ENCODE results near the gene DCTN4.
"Not testable (repeated sequence)": the region's sequence is repeated elsewhere in the genome, so short reads cannot be mapped to it uniquely, and the experiment has no call there.

The DCTN4 gene

GRCh38 chr5:150751096-150751891, 7.5 kb downstream of the DCTN4 start:
- no CpG with 5 or more reads among the region's 3 CpGs for WGBS, 2 donors (ENCODE audit: extremely low coverage in 2 of 2, insufficient read length in 2 of 2, insufficient replicate concordance in 1 of 2)
- H2BK12ac ChIP-seq (ENCODE audit: low read length) = no peak overlapping the region
- no peaks in the 10 kb centered on the region for H3K79me1 ChIP-seq (ENCODE audit: low read depth, low read length)

GRCh38 chr5:150750469-150750868, 8.3 kb downstream of the DCTN4 start:
- no peak overlapping the region for H2BK5ac ChIP-seq (ENCODE audit: low read length)
- H2AK5ac ChIP-seq (ENCODE audit: low read depth, low read length) = no peak overlapping the region
- H3K36me3 ChIP-seq (replicated peaks in 1 of 2; ENCODE audit: control insufficient read depth in 2 of 2, insufficient read depth in 2 of 2, low read length in 2 of 2) = peaks cover 9 to 67% of the 10 kb centered on the region in 2 donors
- H3K14ac ChIP-seq (ENCODE audit: low read length) = no peak overlapping the region
- no peak overlapping the region for H3K4me3 ChIP-seq (ENCODE audit: low read length in 2 of 2)
- no peak overlapping the region for H2BK15ac ChIP-seq (ENCODE audit: low read length)
- H3K27ac ChIP-seq (replicated peaks; ENCODE audit: low read length) = no peak overlapping the region
- H2BK12ac ChIP-seq (ENCODE audit: low read length) = no peak overlapping the region
- H3K23ac ChIP-seq (ENCODE audit: low read depth, low read length, poor library complexity) = no peak overlapping the region
- H4K91ac ChIP-seq (ENCODE audit: low read depth, low read length, poor library complexity) = no peak overlapping the region
- no peak overlapping the region for H3K4ac ChIP-seq (ENCODE audit: low read length)
- no CpG with 5 or more reads among the region's 2 CpGs for WGBS, 2 donors (ENCODE audit: extremely low coverage in 2 of 2, insufficient read length in 2 of 2, insufficient replicate concordance in 1 of 2)
- no peak for DNase-seq (ENCODE audit: low spot score)
- H3K79me1 ChIP-seq (ENCODE audit: low read depth, low read length) = no peaks in the 10 kb centered on the region
- H2BK120ac ChIP-seq (ENCODE audit: low read depth, low read length) = no peak overlapping the region
- H3K18ac ChIP-seq (ENCODE audit: low read length) = no peak overlapping the region
- no peak overlapping the region for H3K4me2 ChIP-seq (ENCODE audit: insufficient read depth, low read length, poor library complexity, severe bottlenecking)
- H3K9me3 ChIP-seq (replicated peaks in 1 of 2; ENCODE audit: control insufficient read depth in 2 of 2, insufficient read depth in 1 of 2, low read depth in 1 of 2, low read length in 2 of 2) = no peaks in the 10 kb centered on the region
- H3K9ac ChIP-seq (ENCODE audit: low read depth, low read length, poor library complexity) = no peak overlapping the region
- no peak overlapping the region for H4K8ac ChIP-seq (ENCODE audit: low read depth, low read length)
- H3K27me3 ChIP-seq (ENCODE audit: control insufficient read depth in 3 of 3, insufficient read depth in 3 of 3, low read depth in 1 of 3, low read length in 3 of 3) = no peaks in the 10 kb centered on the region
- no peaks in the 10 kb centered on the region for H3K4me1 ChIP-seq (ENCODE audit: control insufficient read depth in 2 of 2, insufficient read depth in 1 of 2, low read depth in 1 of 2, low read length in 2 of 2)
- H2AFZ ChIP-seq (ENCODE audit: low read length) = no peak overlapping the region

More at GRCh38 chr5:150751096-150751891, 7.5 kb downstream of the DCTN4 start:
- H4K91ac ChIP-seq (ENCODE audit: low read depth, low read length, poor library complexity) = no peak overlapping the region
- H3K4me2 ChIP-seq (ENCODE audit: insufficient read depth, low read length, poor library complexity, severe bottlenecking) = no peak overlapping the region
- no peaks in the 10 kb centered on the region for H3K27me3 ChIP-seq (ENCODE audit: control insufficient read depth in 3 of 3, insufficient read depth in 3 of 3, low read depth in 1 of 3, low read length in 3 of 3)
- no peak overlapping the region for H2AK5ac ChIP-seq (ENCODE audit: low read depth, low read length)
- H3K14ac ChIP-seq (ENCODE audit: low read length) = no peak overlapping the region
- no peak overlapping the region for H2AFZ ChIP-seq (ENCODE audit: low read length)
- H3K4me3 ChIP-seq (ENCODE audit: low read length in 2 of 2) = no peak overlapping the region
- H2BK15ac ChIP-seq (ENCODE audit: low read length) = no peak overlapping the region
- H3K9ac ChIP-seq (ENCODE audit: low read depth, low read length, poor library complexity) = no peak overlapping the region
- H3K27ac ChIP-seq (replicated peaks; ENCODE audit: low read length) = no peak overlapping the region
- no peak for DNase-seq (ENCODE audit: low spot score)
- H3K4me1 ChIP-seq (ENCODE audit: control insufficient read depth in 2 of 2, insufficient read depth in 1 of 2, low read depth in 1 of 2, low read length in 2 of 2) = no peaks in the 10 kb centered on the region
- H3K9me3 ChIP-seq (replicated peaks in 1 of 2; ENCODE audit: control insufficient read depth in 2 of 2, insufficient read depth in 1 of 2, low read depth in 1 of 2, low read length in 2 of 2) = no peaks in the 10 kb centered on the region
- H3K4ac ChIP-seq (ENCODE audit: low read length) = no peak overlapping the region
- no peak overlapping the region for H3K18ac ChIP-seq (ENCODE audit: low read length)
- H2BK5ac ChIP-seq (ENCODE audit: low read length) = no peak overlapping the region
- H4K8ac ChIP-seq (ENCODE audit: low read depth, low read length) = no peak overlapping the region
- H2BK120ac ChIP-seq (ENCODE audit: low read depth, low read length) = no peak overlapping the region
- H3K23ac ChIP-seq (ENCODE audit: low read depth, low read length, poor library complexity) = no peak overlapping the region
- peaks cover 9 to 76% of the 10 kb centered on the region in 2 donors for H3K36me3 ChIP-seq (replicated peaks in 1 of 2; ENCODE audit: control insufficient read depth in 2 of 2, insufficient read depth in 2 of 2, low read length in 2 of 2)

- H3K4me2 ChIP-seq (ENCODE audit: insufficient read depth, low read length, poor library complexity, severe bottlenecking); H2BK120ac ChIP-seq (ENCODE audit: low read depth, low read length); H2AK5ac ChIP-seq (ENCODE audit: low read depth, low read length); H3K79me1 ChIP-seq (ENCODE audit: low read depth, low read length); H4K91ac ChIP-seq (ENCODE audit: low read depth, low read length, poor library complexity); H3K23ac ChIP-seq (ENCODE audit: low read depth, low read length, poor library complexity); H3K14ac ChIP-seq (ENCODE audit: low read length); H3K18ac ChIP-seq (ENCODE audit: low read length); H3K27me3 ChIP-seq (ENCODE audit: control insufficient read depth in 3 of 3, insufficient read depth in 3 of 3, low read depth in 1 of 3, low read length in 3 of 3); H3K9me3 ChIP-seq (replicated peaks in 1 of 2; ENCODE audit: control insufficient read depth in 2 of 2, insufficient read depth in 1 of 2, low read depth in 1 of 2, low read length in 2 of 2); H3K9ac ChIP-seq (ENCODE audit: low read depth, low read length, poor library complexity); H4K8ac ChIP-seq (ENCODE audit: low read depth, low read length); H3K4me1 ChIP-seq (ENCODE audit: control insufficient read depth in 2 of 2, insufficient read depth in 1 of 2, low read depth in 1 of 2, low read length in 2 of 2); H3K4ac ChIP-seq (ENCODE audit: low read length); H2BK12ac ChIP-seq (ENCODE audit: low read length); H2BK5ac ChIP-seq (ENCODE audit: low read length); H3K4me3 ChIP-seq (ENCODE audit: low read length in 2 of 2); H2BK15ac ChIP-seq (ENCODE audit: low read length); H3K27ac ChIP-seq (replicated peaks; ENCODE audit: low read length); H2AFZ ChIP-seq (ENCODE audit: low read length); DNase-seq (ENCODE audit: low spot score): not testable (repeated sequence)
- H3K36me3 ChIP-seq (replicated peaks in 1 of 2; ENCODE audit: control insufficient read depth in 2 of 2, insufficient read depth in 2 of 2, low read length in 2 of 2) = peaks cover 3 to 27% of the 10 kb centered on the region in 2 donors
- no CpG with 5 or more reads among the region's 9 CpGs for WGBS, 2 donors (ENCODE audit: extremely low coverage in 2 of 2, insufficient read length in 2 of 2, insufficient replicate concordance in 1 of 2)
Observed at GRCh38 chr5:150743142-150743488, 15.7 kb downstream of the DCTN4 start.

- not testable (repeated sequence) for H3K18ac ChIP-seq (ENCODE audit: low read length); H4K91ac ChIP-seq (ENCODE audit: low read depth, low read length, poor library complexity); H2AK5ac ChIP-seq (ENCODE audit: low read depth, low read length); H3K14ac ChIP-seq (ENCODE audit: low read length); H2BK5ac ChIP-seq (ENCODE audit: low read length); H3K23ac ChIP-seq (ENCODE audit: low read depth, low read length, poor library complexity); DNase-seq (ENCODE audit: low spot score); H2BK15ac ChIP-seq (ENCODE audit: low read length); H3K4me2 ChIP-seq (ENCODE audit: insufficient read depth, low read length, poor library complexity, severe bottlenecking); H3K79me1 ChIP-seq (ENCODE audit: low read depth, low read length); H3K4ac ChIP-seq (ENCODE audit: low read length); H3K4me3 ChIP-seq (ENCODE audit: low read length in 2 of 2); H4K8ac ChIP-seq (ENCODE audit: low read depth, low read length); H3K9me3 ChIP-seq (replicated peaks in 1 of 2; ENCODE audit: control insufficient read depth in 2 of 2, insufficient read depth in 1 of 2, low read depth in 1 of 2, low read length in 2 of 2); H3K9ac ChIP-seq (ENCODE audit: low read depth, low read length, poor library complexity); H3K27me3 ChIP-seq (ENCODE audit: control insufficient read depth in 3 of 3, insufficient read depth in 3 of 3, low read depth in 1 of 3, low read length in 3 of 3); H2BK120ac ChIP-seq (ENCODE audit: low read depth, low read length); H3K27ac ChIP-seq (replicated peaks; ENCODE audit: low read length); H2BK12ac ChIP-seq (ENCODE audit: low read length); H2AFZ ChIP-seq (ENCODE audit: low read length); H3K4me1 ChIP-seq (ENCODE audit: control insufficient read depth in 2 of 2, insufficient read depth in 1 of 2, low read depth in 1 of 2, low read length in 2 of 2)
- peaks cover 3 to 30% of the 10 kb centered on the region in 2 donors for H3K36me3 ChIP-seq (replicated peaks in 1 of 2; ENCODE audit: control insufficient read depth in 2 of 2, insufficient read depth in 2 of 2, low read length in 2 of 2)
- no CpG with 5 or more reads among the region's 18 CpGs for WGBS, 2 donors (ENCODE audit: extremely low coverage in 2 of 2, insufficient read length in 2 of 2, insufficient replicate concordance in 1 of 2)
Observed at GRCh38 chr5:150742455-150743141, 16.2 kb downstream of the DCTN4 start.
